Osteoblast (primary cell): ENCODE data around the gene SCN3B. TPM values are rescaled to one million over a fixed set of nuclear protein-coding genes. Genes with fewer than 3 reads are reported as not detected.

ENCODE experiments used
- DNase-seq: peaks from one replicate; pipeline ENCODE4 v3.0.0; 2011; ENCODE audit warnings: low spot score, mixed read lengths; ENCODE audit not compliant: insufficient read length; ENCODE audit errors: missing footprints
- H2AFZ ChIP-seq: 2 replicates; pipeline ENCODE4 v1.6.0; 2011; ENCODE audit warnings: mild to moderate bottlenecking, low read length
- H3K27ac ChIP-seq: 2 replicates; pipeline ENCODE4 v1.5.1; 2011; ENCODE audit warnings: mild to moderate bottlenecking, low read depth, low read length, moderate library complexity
- H3K27me3 ChIP-seq: 2 replicates; pipeline ENCODE4 v1.6.0; 2012; ENCODE audit warnings: mild to moderate bottlenecking, control low read depth, inconsistent platforms, low read length, moderate library complexity; ENCODE audit not compliant: insufficient read depth
- H3K36me3 ChIP-seq: 2 replicates; pipeline ENCODE4 v1.5.1; 2011; ENCODE audit warnings: mild to moderate bottlenecking, low read length, control low read depth, moderate library complexity; ENCODE audit not compliant: insufficient read depth
- H3K4me1 ChIP-seq: 2 replicates; pipeline ENCODE4 v1.5.1; 2011; ENCODE audit warnings: mild to moderate bottlenecking, low read length, control low read depth, moderate library complexity; ENCODE audit not compliant: insufficient read depth
- H3K4me2 ChIP-seq: 2 replicates; pipeline ENCODE4 v1.6.0; 2011; ENCODE audit warnings: mild to moderate bottlenecking, low read length; ENCODE audit not compliant: insufficient read depth
- H3K4me3 ChIP-seq: fragments of 200-600 bp; sonication (generic); 3 replicates; pipeline ENCODE4 v1.5.1; 2012; ENCODE audit warnings: mild to moderate bottlenecking, low read length, inconsistent platforms; ENCODE audit not compliant: insufficient read depth
- H3K79me2 ChIP-seq: 2 replicates; pipeline ENCODE4 v1.6.0; 2012; ENCODE audit warnings: mild to moderate bottlenecking, low read length, control low read depth, inconsistent platforms; ENCODE audit not compliant: insufficient read depth
- H3K9me3 ChIP-seq: 2 replicates; pipeline ENCODE4 v1.5.1; 2011; ENCODE audit warnings: low read depth, low read length, control low read depth
- H4K20me1 ChIP-seq: 2 replicates; pipeline ENCODE4 v1.6.0; 2012; ENCODE audit warnings: mild to moderate bottlenecking, low read length, control low read depth; ENCODE audit not compliant: insufficient read depth
- total RNA-seq: library from RNA; depleted of rRNA; stranded (reverse); fragments of >200 nt; gene quantifications from 2 replicates; pipeline ENCODE4 v1.2.3, GENCODE V29; 2012
- TF ChIP-seq, protein P1 (sequence below): IDR thresholded peaks from 2 replicates; pipeline ENCODE4 v1.5.1; 2011; ENCODE audit warnings: mild to moderate bottlenecking, low read depth, low read length, moderate library complexity; ENCODE audit errors: extremely low read depth

SCN3B gene, protein sequence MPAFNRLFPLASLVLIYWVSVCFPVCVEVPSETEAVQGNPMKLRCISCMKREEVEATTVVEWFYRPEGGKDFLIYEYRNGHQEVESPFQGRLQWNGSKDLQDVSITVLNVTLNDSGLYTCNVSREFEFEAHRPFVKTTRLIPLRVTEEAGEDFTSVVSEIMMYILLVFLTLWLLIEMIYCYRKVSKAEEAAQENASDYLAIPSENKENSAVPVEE
- total RNA-seq: under 0.01 TPM in 2 replicates

DNA sequence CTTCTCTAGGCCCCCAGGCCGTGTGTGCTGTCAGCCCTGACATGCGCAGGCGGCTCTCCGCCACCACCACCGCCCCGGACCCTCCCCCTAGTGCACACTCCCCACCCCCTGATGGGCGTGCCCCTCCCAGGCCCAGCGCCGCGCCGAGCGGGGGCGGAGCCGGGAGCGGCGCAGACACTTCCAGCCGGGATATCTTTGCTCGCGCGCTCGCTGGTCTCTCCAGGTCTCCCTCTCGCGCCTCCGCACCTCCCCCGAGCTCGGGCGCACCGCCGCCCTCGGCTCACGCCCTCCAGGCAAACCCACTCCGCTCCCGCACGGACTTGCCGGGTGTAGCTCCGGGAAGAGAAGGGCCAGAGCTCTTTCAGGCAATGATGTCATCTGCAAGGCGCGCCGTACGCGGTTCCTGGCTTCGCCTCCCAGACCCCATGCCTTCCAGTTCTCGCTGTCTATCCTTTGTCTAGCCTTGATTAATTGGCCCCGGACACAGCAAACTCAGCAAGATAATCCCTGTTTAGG lies at the start of gene SCN3B:
SCN3B (minus strand) TSS at position 59 of the 516 bp plus-strand sequence. CDS start 823 bp downstream, outside the sequence.
- H3K36me3 ChIP-seq: no peaks in the 10 kb centered on the region
- H3K79me2 ChIP-seq: no peaks in the 10 kb centered on the region
- H3K4me3 ChIP-seq: peak within 1 kb of the TSS; percentile 69
- H3K27ac ChIP-seq: no peak within 1 kb of the TSS
- H2AFZ ChIP-seq: peak within 1 kb of the TSS; percentile 84
- TF ChIP-seq, protein P1, sequence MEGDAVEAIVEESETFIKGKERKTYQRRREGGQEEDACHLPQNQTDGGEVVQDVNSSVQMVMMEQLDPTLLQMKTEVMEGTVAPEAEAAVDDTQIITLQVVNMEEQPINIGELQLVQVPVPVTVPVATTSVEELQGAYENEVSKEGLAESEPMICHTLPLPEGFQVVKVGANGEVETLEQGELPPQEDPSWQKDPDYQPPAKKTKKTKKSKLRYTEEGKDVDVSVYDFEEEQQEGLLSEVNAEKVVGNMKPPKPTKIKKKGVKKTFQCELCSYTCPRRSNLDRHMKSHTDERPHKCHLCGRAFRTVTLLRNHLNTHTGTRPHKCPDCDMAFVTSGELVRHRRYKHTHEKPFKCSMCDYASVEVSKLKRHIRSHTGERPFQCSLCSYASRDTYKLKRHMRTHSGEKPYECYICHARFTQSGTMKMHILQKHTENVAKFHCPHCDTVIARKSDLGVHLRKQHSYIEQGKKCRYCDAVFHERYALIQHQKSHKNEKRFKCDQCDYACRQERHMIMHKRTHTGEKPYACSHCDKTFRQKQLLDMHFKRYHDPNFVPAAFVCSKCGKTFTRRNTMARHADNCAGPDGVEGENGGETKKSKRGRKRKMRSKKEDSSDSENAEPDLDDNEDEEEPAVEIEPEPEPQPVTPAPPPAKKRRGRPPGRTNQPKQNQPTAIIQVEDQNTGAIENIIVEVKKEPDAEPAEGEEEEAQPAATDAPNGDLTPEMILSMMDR: no peak
- peaks cover 4% of the 10 kb centered on the region for H3K4me1 ChIP-seq
- H4K20me1 ChIP-seq: peaks cover 2% of the 10 kb centered on the region
- peaks cover 24% of the 10 kb centered on the region for H3K27me3 ChIP-seq
- H3K4me2 ChIP-seq: peak within 1 kb of the TSS; percentile 86
- no peaks in the 10 kb centered on the region for H3K9me3 ChIP-seq
- DNase-seq: peak; percentile 78

DNA sequence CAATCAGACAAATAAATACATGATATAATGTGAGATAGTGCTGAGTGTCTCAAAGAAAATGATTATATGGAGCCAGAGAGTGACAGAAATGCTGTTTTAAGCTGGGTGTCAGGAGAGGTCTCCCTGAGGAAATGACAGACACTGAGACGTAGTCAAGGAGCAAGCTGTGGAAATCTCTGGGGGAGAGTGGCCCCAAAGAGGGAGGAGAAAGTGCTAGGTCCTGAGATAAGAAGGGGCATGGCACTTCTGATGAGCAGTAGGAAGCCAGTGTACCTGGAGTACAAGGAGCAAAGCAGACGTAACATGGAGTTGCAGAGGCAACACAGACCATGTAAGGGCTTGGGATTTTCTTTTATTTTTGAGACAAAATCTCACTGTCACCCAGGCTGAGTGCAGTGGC lies 48.3 kb upstream of the SCN3B start:
- DNase-seq: no peak
- Histone ChIP-seq H3K4me1 (peaks cover 8% of the 10 kb centered on the region), H4K20me1 (no peaks in the 10 kb centered on the region), H3K4me2 (peak overlapping the region; percentile 60), H3K9me3 (no peaks in the 10 kb centered on the region), H3K4me3 (no peak overlapping the region), H2AFZ (no peak overlapping the region), H3K27ac (no peak overlapping the region), H3K27me3 (no peaks in the 10 kb centered on the region), H3K79me2 (no peaks in the 10 kb centered on the region), H3K36me3 (no peaks in the 10 kb centered on the region)
- TF ChIP-seq, protein P1: no peak

DNA sequence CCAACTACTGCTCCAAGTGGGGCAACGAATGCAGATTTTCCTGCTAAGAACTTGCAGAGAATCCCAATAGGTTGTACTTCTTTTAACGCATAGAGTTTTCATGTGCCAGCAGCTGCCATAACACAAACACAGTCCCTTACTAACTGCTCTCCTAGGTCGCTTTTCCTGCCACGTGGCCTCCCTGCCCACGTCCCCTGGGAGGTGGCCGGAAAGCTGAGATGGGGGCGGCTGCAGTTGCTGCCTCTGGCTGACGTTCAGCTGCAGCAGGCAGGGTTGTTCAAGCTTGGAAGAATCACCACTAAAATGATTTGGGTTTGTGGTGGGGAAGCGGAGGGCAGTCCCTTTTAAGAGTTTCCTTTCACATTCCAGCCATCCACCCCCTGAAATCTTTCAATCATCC lies 47.7 kb upstream of the SCN3B start:
- Histone ChIP-seq H3K79me2 (no peaks in the 10 kb centered on the region), H3K9me3 (no peaks in the 10 kb centered on the region), H2AFZ (peak overlapping the region; percentile 83), H3K36me3 (no peaks in the 10 kb centered on the region), H4K20me1 (no peaks in the 10 kb centered on the region), H3K4me1 (peaks cover 8% of the 10 kb centered on the region), H3K27ac (no peak overlapping the region), H3K27me3 (no peaks in the 10 kb centered on the region), H3K4me2 (peak overlapping the region; percentile 60), H3K4me3 (peak overlapping the region; percentile 37)
- TF ChIP-seq, protein P1: no peak
- DNase-seq: peak; percentile 48

DNA sequence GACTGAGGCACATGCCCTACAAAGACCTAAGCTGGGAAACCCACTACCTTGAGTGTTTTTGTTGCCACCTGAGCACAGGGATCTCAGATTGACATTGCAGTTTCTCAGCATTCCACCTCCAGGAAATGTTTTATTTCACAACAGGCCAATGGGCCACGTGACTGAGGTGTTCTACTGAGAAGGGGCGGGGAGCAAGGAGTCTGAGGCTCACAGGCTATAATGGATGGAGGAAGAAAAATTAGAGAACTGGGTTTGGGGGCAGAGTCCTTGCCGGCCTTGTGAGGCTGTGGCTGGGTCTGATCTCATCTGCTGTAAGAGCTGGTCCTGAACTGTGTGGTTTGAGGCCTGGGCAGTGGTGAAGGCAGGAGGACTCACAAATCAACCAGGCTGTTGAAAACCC lies 46.3 kb upstream of the SCN3B start:
- Histone ChIP-seq H3K4me1 (peaks cover 8% of the 10 kb centered on the region), H3K9me3 (no peaks in the 10 kb centered on the region), H3K79me2 (no peaks in the 10 kb centered on the region), H3K27me3 (no peaks in the 10 kb centered on the region), H3K4me2 (no peak overlapping the region), H4K20me1 (no peaks in the 10 kb centered on the region), H3K36me3 (no peaks in the 10 kb centered on the region), H2AFZ (peak overlapping the region; percentile 29), H3K27ac (no peak overlapping the region), H3K4me3 (no peak overlapping the region)
- TF ChIP-seq, protein P1: no peak
- DNase-seq: no peak
